ENCODE results near the gene AMACR. TPM values are rescaled to one million over a fixed set of nuclear protein-coding genes. Genes with fewer than 3 reads are reported as not detected.

Gene AMACR
- total RNA-seq, 4 donors from 2014 or later: 5.4 to 21.5 (median 15.5) TPM

DNA sequence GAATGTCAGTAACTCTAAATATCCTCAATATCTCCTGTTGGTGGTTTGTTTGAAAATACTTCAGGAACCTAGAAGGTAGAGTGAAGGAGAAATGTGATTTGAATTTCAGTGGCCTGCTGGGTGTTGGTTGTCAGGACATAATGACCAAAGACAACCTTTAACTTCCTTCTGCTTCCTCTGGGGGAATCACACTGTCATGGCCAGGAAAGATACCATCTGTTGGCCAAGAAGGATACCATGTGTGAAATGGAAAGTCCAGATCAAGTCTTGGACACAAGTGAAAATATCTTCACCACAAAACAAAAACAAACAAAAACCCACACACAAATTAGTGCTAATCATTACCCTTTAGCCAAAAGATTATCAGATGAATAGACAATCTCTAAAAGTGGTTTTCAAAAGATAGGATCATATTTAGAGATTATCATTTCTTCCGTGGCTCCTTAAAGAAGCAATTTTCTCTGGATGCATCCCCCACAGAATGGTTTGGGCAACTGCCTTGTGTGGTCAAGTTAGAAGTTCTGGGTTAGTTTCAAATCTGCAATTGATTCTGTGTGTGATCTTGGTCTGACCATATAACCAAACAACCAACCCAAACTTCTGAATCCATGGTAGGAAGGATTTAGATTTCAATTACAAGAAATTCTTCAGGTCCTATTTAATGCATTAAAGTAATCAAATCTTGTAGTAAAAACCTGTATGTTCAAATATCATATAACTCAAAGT is 33.6 kb upstream of the AMACR start:
- Histone ChIP-seq H3K4me3 (no peak overlapping the region), H3K36me3 (no peaks in the 10 kb centered on the region), H3K27ac (no peak overlapping the region), H3K9me3 (no peaks in the 10 kb centered on the region), H3K27me3 (no peaks in the 10 kb centered on the region), H3K4me1 (peaks cover 0 to 35% (median 4%) of the 10 kb centered on the region in 3 donors)
- no peak for DNase-seq
- WGBS, 2 donors: 89% methylated on average over 1 of the region's 1 CpG
- intact Hi-C loops (cut with DNase I): no loop called here
- TF ChIP-seq, protein P1, sequence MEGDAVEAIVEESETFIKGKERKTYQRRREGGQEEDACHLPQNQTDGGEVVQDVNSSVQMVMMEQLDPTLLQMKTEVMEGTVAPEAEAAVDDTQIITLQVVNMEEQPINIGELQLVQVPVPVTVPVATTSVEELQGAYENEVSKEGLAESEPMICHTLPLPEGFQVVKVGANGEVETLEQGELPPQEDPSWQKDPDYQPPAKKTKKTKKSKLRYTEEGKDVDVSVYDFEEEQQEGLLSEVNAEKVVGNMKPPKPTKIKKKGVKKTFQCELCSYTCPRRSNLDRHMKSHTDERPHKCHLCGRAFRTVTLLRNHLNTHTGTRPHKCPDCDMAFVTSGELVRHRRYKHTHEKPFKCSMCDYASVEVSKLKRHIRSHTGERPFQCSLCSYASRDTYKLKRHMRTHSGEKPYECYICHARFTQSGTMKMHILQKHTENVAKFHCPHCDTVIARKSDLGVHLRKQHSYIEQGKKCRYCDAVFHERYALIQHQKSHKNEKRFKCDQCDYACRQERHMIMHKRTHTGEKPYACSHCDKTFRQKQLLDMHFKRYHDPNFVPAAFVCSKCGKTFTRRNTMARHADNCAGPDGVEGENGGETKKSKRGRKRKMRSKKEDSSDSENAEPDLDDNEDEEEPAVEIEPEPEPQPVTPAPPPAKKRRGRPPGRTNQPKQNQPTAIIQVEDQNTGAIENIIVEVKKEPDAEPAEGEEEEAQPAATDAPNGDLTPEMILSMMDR (IDR thresholded peaks at IDR 0.05): no peak
- no peak for TF ChIP-seq POLR2A (IDR thresholded peaks at IDR 0.05)

DNA sequence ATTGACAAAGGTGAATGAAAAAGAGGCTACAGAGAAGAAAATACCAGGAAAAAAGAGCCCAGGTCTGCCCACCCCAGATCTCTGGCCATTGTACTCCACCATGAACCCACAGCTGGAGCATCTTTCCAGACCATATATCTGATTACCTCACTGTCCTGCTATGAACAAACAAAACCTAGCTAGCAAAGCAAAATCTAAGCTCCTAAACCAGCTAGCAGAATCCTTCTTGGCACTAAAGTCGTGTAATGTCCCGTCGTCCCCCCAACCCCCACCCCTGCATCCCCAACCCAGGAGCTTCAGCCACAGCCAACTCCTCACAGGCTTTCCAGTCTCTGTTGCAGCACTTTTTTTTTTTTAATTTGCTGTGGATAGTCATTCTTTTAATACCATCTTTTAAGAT is 32.6 kb upstream of the AMACR start:
- 62 to 66% methylated on average over 3 of the region's 3 CpGs for WGBS, 2 donors
- TF ChIP-seq, protein P1 (IDR thresholded peaks at IDR 0.05): no peak
- no peak for TF ChIP-seq POLR2A (IDR thresholded peaks at IDR 0.05)
- H3K27ac ChIP-seq: no peak overlapping the region
- H3K4me3 ChIP-seq: no peak overlapping the region
- H3K27me3 ChIP-seq: no peaks in the 10 kb centered on the region
- no peak for DNase-seq
- H3K9me3 ChIP-seq: no peaks in the 10 kb centered on the region
- intact Hi-C loops (cut with DNase I): no loop called here
- H3K36me3 ChIP-seq: peaks cover 0 to 3% (median 0%) of the 10 kb centered on the region in 3 donors
- H3K4me1 ChIP-seq: peaks cover 0 to 26% (median 0%) of the 10 kb centered on the region in 3 donors

DNA sequence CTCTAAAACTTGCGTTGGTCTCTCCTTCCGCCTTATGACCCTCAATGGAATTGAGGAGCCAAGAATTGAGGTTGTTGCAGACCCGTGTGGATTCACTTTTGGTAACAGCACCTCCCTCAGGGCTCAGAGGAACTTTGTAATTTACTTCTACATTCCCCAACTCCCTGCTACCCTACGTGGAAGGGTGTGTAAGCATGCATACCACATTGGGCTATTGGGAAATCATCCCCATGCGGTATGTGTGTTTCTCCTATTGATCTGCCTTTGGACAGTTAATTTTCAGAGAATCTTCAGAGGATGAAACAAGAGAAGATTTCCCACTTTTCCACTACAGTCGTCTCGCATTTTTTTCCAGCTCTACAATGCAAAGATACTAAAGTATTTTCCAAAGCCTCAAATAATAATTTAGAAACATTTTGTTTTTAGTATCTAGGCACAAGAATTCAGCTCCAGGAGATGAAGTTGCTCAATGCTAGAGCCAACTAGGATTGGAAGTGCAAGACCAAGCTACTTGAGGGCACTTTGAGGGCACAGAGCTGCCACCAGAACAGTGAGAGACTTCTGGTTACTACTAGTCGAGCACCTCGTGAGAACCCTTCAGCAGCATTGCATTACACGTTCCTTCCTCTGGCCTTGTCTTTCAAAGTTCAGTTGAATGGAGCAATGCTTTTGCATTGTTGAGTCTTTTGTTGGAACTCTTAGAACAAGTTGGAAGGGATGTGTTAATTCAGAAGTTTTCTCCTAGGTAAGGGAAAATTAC is 31.7 kb upstream of the AMACR start:
- Histone ChIP-seq H3K4me3 (no peak overlapping the region), H3K36me3 (peaks cover 0 to 12% (median 0%) of the 10 kb centered on the region in 3 donors), H3K27me3 (no peaks in the 10 kb centered on the region), H3K9me3 (no peaks in the 10 kb centered on the region), H3K27ac (no peak overlapping the region), H3K4me1 (peaks cover 0 to 21% (median 0%) of the 10 kb centered on the region in 3 donors)
- intact Hi-C loops (cut with DNase I): no loop called here
- DNase-seq: no peak
- TF ChIP-seq, protein P1 (IDR thresholded peaks at IDR 0.05): no peak
- TF ChIP-seq POLR2A (IDR thresholded peaks at IDR 0.05): no peak
- WGBS, 2 donors: 83 to 90% methylated on average over 10 of the region's 10 CpGs

DNA sequence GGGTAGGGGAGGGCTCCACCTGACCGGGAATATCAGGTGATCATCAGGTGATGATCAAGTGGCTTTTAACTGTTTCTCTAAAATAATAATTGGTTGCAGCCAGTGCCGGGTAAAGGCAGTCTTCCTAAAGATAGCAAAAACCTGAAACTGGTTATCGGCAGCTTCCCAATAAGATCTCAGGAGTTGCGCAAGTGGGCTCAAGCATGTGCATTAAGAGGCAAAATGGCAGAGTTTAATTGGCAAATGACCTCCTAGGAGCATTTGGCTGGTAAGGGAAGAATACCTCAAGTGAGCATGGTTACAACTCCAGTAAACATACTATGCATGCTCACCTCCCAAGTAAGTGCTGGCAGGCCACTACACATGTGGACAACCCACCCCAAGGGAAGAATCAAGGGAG is 31.0 kb upstream of the AMACR start:
- Histone ChIP-seq H3K27ac (no peak overlapping the region), H3K27me3 (no peaks in the 10 kb centered on the region), H3K36me3 (peaks cover 0 to 16% (median 0%) of the 10 kb centered on the region in 3 donors), H3K4me3 (no peak overlapping the region), H3K9me3 (no peaks in the 10 kb centered on the region), H3K4me1 (peaks cover 0 to 19% (median 0%) of the 10 kb centered on the region in 3 donors)
- no peak for TF ChIP-seq POLR2A (IDR thresholded peaks at IDR 0.05)
- TF ChIP-seq, protein P1 (IDR thresholded peaks at IDR 0.05): no peak
- 92 to 95% methylated on average over 4 of the region's 4 CpGs for WGBS, 2 donors
- intact Hi-C loops (cut with DNase I): no loop called here
- DNase-seq: no peak

DNA sequence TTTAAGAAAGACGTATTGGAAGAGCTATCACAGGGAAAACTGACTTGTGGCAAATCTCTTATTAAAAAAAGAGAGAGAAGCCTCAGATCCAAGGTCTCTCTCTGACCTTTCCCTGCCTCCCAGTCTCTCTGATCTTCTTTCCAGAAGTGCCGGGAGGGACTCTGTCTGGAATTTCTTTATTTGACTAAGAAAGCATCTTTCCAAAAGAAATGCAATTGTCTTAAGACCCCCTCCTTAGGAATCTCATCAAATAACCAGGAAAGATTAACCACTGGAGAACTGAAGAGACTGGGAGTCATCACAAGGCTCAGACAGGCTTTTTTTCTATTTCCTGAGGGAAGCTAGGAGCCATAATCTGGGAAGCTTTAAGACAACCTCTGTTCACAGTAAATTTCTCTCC is 30.5 kb upstream of the AMACR start:
- no peaks in the 10 kb centered on the region for H3K9me3 ChIP-seq
- no peak for DNase-seq
- H3K27ac ChIP-seq: no peak overlapping the region
- H3K36me3 ChIP-seq: peaks cover 0 to 17% (median 0%) of the 10 kb centered on the region in 3 donors
- H3K4me1 ChIP-seq: peaks cover 0 to 14% (median 0%) of the 10 kb centered on the region in 3 donors
- TF ChIP-seq POLR2A (IDR thresholded peaks at IDR 0.05): no peak
- TF ChIP-seq, protein P1 (IDR thresholded peaks at IDR 0.05): no peak
- WGBS, 2 donors: 82% methylated on average over 2 of the region's 2 CpGs
- no peak overlapping the region for H3K4me3 ChIP-seq
- no peaks in the 10 kb centered on the region for H3K27me3 ChIP-seq
- intact Hi-C loops (cut with DNase I): no loop called here

Data from esophagus squamous epithelium (tissue), 5 donors.